NCI-H1436 (cell line): ENCODE results near the gene TECRL.

Experiments
- DNase-seq: peaks from one replicate; lab custom pipeline; 2025; lab: John Stamatoyannopoulos, UW

TECRL gene

GRCh38 chr4:64327237-64327636 lies 82.0 kb downstream of the TECRL start:
- DNase-seq: no peak

- no peak for DNase-seq
Observed at GRCh38 chr4:64326507-64326906, 82.7 kb downstream of the TECRL start.

- DNase-seq: no peak
Observed at GRCh38 chr4:64306255-64306565, 103.0 kb downstream of the TECRL start.

- no peak for DNase-seq
Observed at GRCh38 chr4:64305565-64306254, 103.5 kb downstream of the TECRL start.

GRCh38 chr4:64272432-64272831 lies 136.8 kb downstream of the TECRL start:
- DNase-seq: no peak

GRCh38 chr4:64271601-64272081 lies 137.6 kb downstream of the TECRL start:
- no peak for DNase-seq

- DNase-seq: no peak
Observed at GRCh38 chr4:64266669-64267068, 142.6 kb downstream of the TECRL start.

GRCh38 chr4:64266263-64266662 lies 143.0 kb downstream of the TECRL start:
- DNase-seq: no peak

GRCh38 chr4:64251781-64252180 lies 157.5 kb downstream of the TECRL start:
- no peak for DNase-seq

- DNase-seq: no peak
Observed at GRCh38 chr4:64250488-64250887, 158.8 kb downstream of the TECRL start.

- no peak for DNase-seq
Observed at GRCh38 chr4:64250061-64250460, 159.2 kb downstream of the TECRL start.

GRCh38 chr4:64248186-64248585 lies 161.1 kb downstream of the TECRL start:
- no peak for DNase-seq

GRCh38 chr4:64230709-64231310 lies 178.4 kb downstream of the TECRL start:
- DNase-seq: no peak
